ENCODE results near the gene TMEM253. TPM values are rescaled to one million over a fixed set of nuclear protein-coding genes. Genes with fewer than 3 reads are reported as not detected.
A peak's percentile ranks its signal among the peaks of the same experiment; 100 is the strongest.

Gene TMEM253
- total and polyA plus RNA-seq, 5 donors from 2014 or later = not detected

GRCh38 chr14:21093769-21094681 is 6.8 kb upstream of the TMEM253 start:
- peaks cover 3% of the 10 kb centered on the region for H3K36me3 Mint-ChIP-seq
- no peak for ATAC-seq (ENCODE audit: low read depth in 2 of 2)
- DNase-seq = no peak

GRCh38 chr14:21095430-21096205 is 5.2 kb upstream of the TMEM253 start:
- H3K9me3 Mint-ChIP-seq = peaks cover 0 to 2% (median 0%) of the 10 kb centered on the region in 7 donors
- Histone ChIP-seq H3K27ac (ENCODE audit: insufficient read depth, low read length, poor library complexity, severe bottlenecking) (no peak overlapping the region), H3K4me3 (ENCODE audit: low read depth, low read length) (no peak overlapping the region), H3K9me3 (ENCODE audit: control insufficient read depth in 2 of 2, low read length in 2 of 2) (no peaks in the 10 kb centered on the region), H3K4me1 (ENCODE audit: control insufficient read depth, insufficient read depth, low read length, poor library complexity, severe bottlenecking) (peaks cover 20% of the 10 kb centered on the region), H3K36me3 (ENCODE audit: control insufficient read depth, insufficient read depth, low read length) (no peaks in the 10 kb centered on the region), H3K27me3 (ENCODE audit: control insufficient read depth, insufficient read depth, low read length) (no peaks in the 10 kb centered on the region)
- peaks cover 20% of the 10 kb centered on the region for H3K27me3 Mint-ChIP-seq
- ATAC-seq (ENCODE audit: low read depth in 2 of 2) (no peak), DNase-seq (no peak)
- H3K4me1 Mint-ChIP-seq = peaks cover 10 to 30% (median 17%) of the 10 kb centered on the region in 4 donors
- H3K4me3 Mint-ChIP-seq = peak overlapping the region; percentile 65 to 86 (median 74)
- H3K27ac Mint-ChIP-seq = peak overlapping the region in 2 of 3 donors; percentile 56 to 70
- peaks cover 3% of the 10 kb centered on the region for H3K36me3 Mint-ChIP-seq

More at GRCh38 chr14:21093769-21094681, 6.8 kb upstream of the TMEM253 start:
- peak overlapping the region in 1 of 4 donors; percentile 69 for H3K4me3 Mint-ChIP-seq
- Histone ChIP-seq H3K9me3 (ENCODE audit: control insufficient read depth in 2 of 2, low read length in 2 of 2) (no peaks in the 10 kb centered on the region), H3K27ac (ENCODE audit: insufficient read depth, low read length, poor library complexity, severe bottlenecking) (no peak overlapping the region), H3K4me1 (ENCODE audit: control insufficient read depth, insufficient read depth, low read length, poor library complexity, severe bottlenecking) (peaks cover 19% of the 10 kb centered on the region), H3K27me3 (ENCODE audit: control insufficient read depth, insufficient read depth, low read length) (no peaks in the 10 kb centered on the region), H3K36me3 (ENCODE audit: control insufficient read depth, insufficient read depth, low read length) (no peaks in the 10 kb centered on the region), H3K4me3 (ENCODE audit: low read depth, low read length) (no peak overlapping the region)
- peaks cover 7% of the 10 kb centered on the region for H3K27me3 Mint-ChIP-seq
- H3K4me1 Mint-ChIP-seq = peaks cover 4 to 29% (median 14%) of the 10 kb centered on the region in 4 donors
- peaks cover 0 to 2% (median 0%) of the 10 kb centered on the region in 7 donors for H3K9me3 Mint-ChIP-seq
- H3K27ac Mint-ChIP-seq = no peak overlapping the region

GRCh38 chr14:21096438-21096837 is 4.4 kb upstream of the TMEM253 start:
- H3K36me3 Mint-ChIP-seq = peaks cover 3% of the 10 kb centered on the region
- ATAC-seq (ENCODE audit: low read depth in 2 of 2) (no peak), DNase-seq (no peak)
- peaks cover 1% of the 10 kb centered on the region for H3K27me3 ChIP-seq (ENCODE audit: control insufficient read depth, insufficient read depth, low read length)
- H3K27ac Mint-ChIP-seq = peak overlapping the region in 2 of 3 donors; percentile 70 to 90
- H3K4me1 Mint-ChIP-seq = peaks cover 10 to 30% (median 17%) of the 10 kb centered on the region in 4 donors
- H3K4me3 Mint-ChIP-seq = peak overlapping the region; percentile 81 to 94 (median 86)
- no peaks in the 10 kb centered on the region for H3K36me3 ChIP-seq (ENCODE audit: control insufficient read depth, insufficient read depth, low read length)
- peaks cover 0 to 4% (median 0%) of the 10 kb centered on the region in 7 donors for H3K9me3 Mint-ChIP-seq
- no peaks in the 10 kb centered on the region for H3K9me3 ChIP-seq (ENCODE audit: control insufficient read depth in 2 of 2, low read length in 2 of 2)
- peaks cover 22% of the 10 kb centered on the region for H3K27me3 Mint-ChIP-seq
- H3K4me1 ChIP-seq (ENCODE audit: control insufficient read depth, insufficient read depth, low read length, poor library complexity, severe bottlenecking) = peaks cover 20% of the 10 kb centered on the region
- no peak overlapping the region for H3K4me3 ChIP-seq (ENCODE audit: low read depth, low read length)
- peak overlapping the region; percentile 15 for H3K27ac ChIP-seq (ENCODE audit: insufficient read depth, low read length, poor library complexity, severe bottlenecking)

- DNase-seq (no peak), ATAC-seq (ENCODE audit: low read depth in 2 of 2) (no peak)
- peak overlapping the region; percentile 81 to 94 (median 86) for H3K4me3 Mint-ChIP-seq
Observed at GRCh38 chr14:21096978-21097635, 3.8 kb upstream of the TMEM253 start.

GRCh38 chr14:21097636-21098075 is 3.2 kb upstream of the TMEM253 start:
- H3K4me3 Mint-ChIP-seq = peak overlapping the region; percentile 81 to 94 (median 86)
- no peaks in the 10 kb centered on the region for H3K36me3 Mint-ChIP-seq
- ATAC-seq (ENCODE audit: low read depth in 2 of 2) (no peak), DNase-seq (no peak)
- no peaks in the 10 kb centered on the region for H3K36me3 ChIP-seq (ENCODE audit: control insufficient read depth, insufficient read depth, low read length)
- H3K27me3 Mint-ChIP-seq = peaks cover 18% of the 10 kb centered on the region
- no peaks in the 10 kb centered on the region for H3K9me3 ChIP-seq (ENCODE audit: control insufficient read depth in 2 of 2, low read length in 2 of 2)
- peaks cover 0 to 4% (median 0%) of the 10 kb centered on the region in 7 donors for H3K9me3 Mint-ChIP-seq
- H3K27ac Mint-ChIP-seq = peak overlapping the region in 2 of 3 donors; percentile 87 to 90
- H3K4me3 ChIP-seq (ENCODE audit: low read depth, low read length) = peak overlapping the region; percentile 2
- H3K4me1 ChIP-seq (ENCODE audit: control insufficient read depth, insufficient read depth, low read length, poor library complexity, severe bottlenecking) = peaks cover 18% of the 10 kb centered on the region
- H3K27me3 ChIP-seq (ENCODE audit: control insufficient read depth, insufficient read depth, low read length) = peaks cover 1% of the 10 kb centered on the region
- H3K4me1 Mint-ChIP-seq = peaks cover 10 to 27% (median 14%) of the 10 kb centered on the region in 4 donors
- peak overlapping the region; percentile 63 for H3K27ac ChIP-seq (ENCODE audit: insufficient read depth, low read length, poor library complexity, severe bottlenecking)

More at GRCh38 chr14:21096978-21097635, 3.8 kb upstream of the TMEM253 start:
- peaks cover 22% of the 10 kb centered on the region for H3K27me3 Mint-ChIP-seq
- no peaks in the 10 kb centered on the region for H3K9me3 ChIP-seq (ENCODE audit: control insufficient read depth in 2 of 2, low read length in 2 of 2)
- H3K36me3 ChIP-seq (ENCODE audit: control insufficient read depth, insufficient read depth, low read length) = no peaks in the 10 kb centered on the region
- H3K27ac ChIP-seq (ENCODE audit: insufficient read depth, low read length, poor library complexity, severe bottlenecking) = peak overlapping the region; percentile 63
- H3K36me3 Mint-ChIP-seq = peaks cover 3% of the 10 kb centered on the region
- H3K4me1 Mint-ChIP-seq = peaks cover 10 to 28% (median 17%) of the 10 kb centered on the region in 4 donors
- H3K4me3 ChIP-seq (ENCODE audit: low read depth, low read length) = peak overlapping the region; percentile 2
- H3K4me1 ChIP-seq (ENCODE audit: control insufficient read depth, insufficient read depth, low read length, poor library complexity, severe bottlenecking) = peaks cover 20% of the 10 kb centered on the region
- H3K9me3 Mint-ChIP-seq = peaks cover 0 to 4% (median 0%) of the 10 kb centered on the region in 7 donors
- H3K27ac Mint-ChIP-seq = peak overlapping the region; percentile 63 to 90 (median 87)
- peaks cover 1% of the 10 kb centered on the region for H3K27me3 ChIP-seq (ENCODE audit: control insufficient read depth, insufficient read depth, low read length)

- H3K9me3 ChIP-seq (ENCODE audit: control insufficient read depth in 2 of 2, low read length in 2 of 2) = no peaks in the 10 kb centered on the region
- H3K27ac ChIP-seq (ENCODE audit: insufficient read depth, low read length, poor library complexity, severe bottlenecking) = peak within 1 kb of the TSS; percentile 63
- H3K4me3 ChIP-seq (ENCODE audit: low read depth, low read length) = peak within 1 kb of the TSS; percentile 71
- ATAC-seq (ENCODE audit: low read depth in 2 of 2) = peak; percentile 28 to 29
- H3K36me3 Mint-ChIP-seq = no peaks in the 10 kb centered on the region
- H3K36me3 ChIP-seq (ENCODE audit: control insufficient read depth, insufficient read depth, low read length) = no peaks in the 10 kb centered on the region
- peaks cover 0 to 4% (median 0%) of the 10 kb centered on the region in 7 donors for H3K9me3 Mint-ChIP-seq
- DNase-seq = peak in 1 of 3 donors; percentile 46
- H3K27me3 ChIP-seq (ENCODE audit: control insufficient read depth, insufficient read depth, low read length) = peaks cover 1% of the 10 kb centered on the region
- H3K27ac Mint-ChIP-seq = peak within 1 kb of the TSS; percentile 90 to 93 (median 90)
- H3K27me3 Mint-ChIP-seq = peaks cover 17% of the 10 kb centered on the region
- peak within 1 kb of the TSS; percentile 86 to 96 (median 90) for H3K4me3 Mint-ChIP-seq
- peaks cover 21% of the 10 kb centered on the region for H3K4me1 ChIP-seq (ENCODE audit: control insufficient read depth, insufficient read depth, low read length, poor library complexity, severe bottlenecking)
- H3K4me1 Mint-ChIP-seq = peaks cover 12 to 28% (median 14%) of the 10 kb centered on the region in 4 donors
Observed at GRCh38 chr14:21098076-21098891, 2.6 kb upstream of the TMEM253 start, which contains the start of gene ZNF219. ZNF219 (minus strand) TSS chr14:21098655; CDS start chr14:21093591, 5,064 bp downstream.

Data from CD4-positive, CD25-positive, alpha-beta regulatory T cell (primary cell).